HCT116 (cell line): ENCODE results near the gene FAM209B.

ENCODE experiments used
- CEBPB ChIP-seq: IDR thresholded peaks from 2 replicates; pipeline ENCODE4 v1.6.1; 2012; ENCODE audit warnings: low read depth
- POLR2AphosphoS5 ChIP-seq: IDR thresholded peaks from 2 replicates; pipeline ENCODE4 v1.6.1; 2011; ENCODE audit warnings: mild to moderate bottlenecking, low read depth, low read length, moderate library complexity
- TCF7L2 ChIP-seq: IDR thresholded peaks from 2 replicates; pipeline ENCODE4 v1.7.0; 2011; ENCODE audit warnings: borderline replicate concordance, inconsistent platforms; ENCODE audit not compliant: insufficient read depth, insufficient read length; ENCODE audit errors: extremely low read depth
- YY1 ChIP-seq: IDR thresholded peaks from 2 replicates; pipeline ENCODE4 v1.6.1; 2011; ENCODE audit warnings: low read length, low read depth, moderate library complexity, mild to moderate bottlenecking; ENCODE audit not compliant: insufficient replicate concordance; ENCODE audit errors: extremely low read depth
- ZNF274 ChIP-seq: fragments of 200-500 bp; sonication (Bioruptor generic); IDR thresholded peaks from 2 replicates; pipeline ENCODE4 v1.6.1; 2014; ENCODE audit warnings: mild to moderate bottlenecking, low read depth, low read length, inconsistent platforms
- TF ChIP-seq, protein P1 (sequence below), 3 experiments: fragments of 200-600 bp in 1 of 3; sonication (generic) in 1 of 3; IDR thresholded peaks in 2 of 3; conservative IDR thresholded peaks in 1 of 3; 2 replicates each; pipeline ENCODE4 v1.5.1; 2012 to 2017; ENCODE audit warnings: low read depth in 2 of 3, low read length in 2 of 3, antibody characterized with exemption in 1 of 3, borderline replicate concordance in 1 of 3, control low read depth in 1 of 3, mild to moderate bottlenecking in 1 of 3, mixed read lengths in 1 of 3, mixed run types in 1 of 3, moderate library complexity in 1 of 3; ENCODE audit not compliant: insufficient read depth in 1 of 3

- TF ChIP-seq, protein P1, sequence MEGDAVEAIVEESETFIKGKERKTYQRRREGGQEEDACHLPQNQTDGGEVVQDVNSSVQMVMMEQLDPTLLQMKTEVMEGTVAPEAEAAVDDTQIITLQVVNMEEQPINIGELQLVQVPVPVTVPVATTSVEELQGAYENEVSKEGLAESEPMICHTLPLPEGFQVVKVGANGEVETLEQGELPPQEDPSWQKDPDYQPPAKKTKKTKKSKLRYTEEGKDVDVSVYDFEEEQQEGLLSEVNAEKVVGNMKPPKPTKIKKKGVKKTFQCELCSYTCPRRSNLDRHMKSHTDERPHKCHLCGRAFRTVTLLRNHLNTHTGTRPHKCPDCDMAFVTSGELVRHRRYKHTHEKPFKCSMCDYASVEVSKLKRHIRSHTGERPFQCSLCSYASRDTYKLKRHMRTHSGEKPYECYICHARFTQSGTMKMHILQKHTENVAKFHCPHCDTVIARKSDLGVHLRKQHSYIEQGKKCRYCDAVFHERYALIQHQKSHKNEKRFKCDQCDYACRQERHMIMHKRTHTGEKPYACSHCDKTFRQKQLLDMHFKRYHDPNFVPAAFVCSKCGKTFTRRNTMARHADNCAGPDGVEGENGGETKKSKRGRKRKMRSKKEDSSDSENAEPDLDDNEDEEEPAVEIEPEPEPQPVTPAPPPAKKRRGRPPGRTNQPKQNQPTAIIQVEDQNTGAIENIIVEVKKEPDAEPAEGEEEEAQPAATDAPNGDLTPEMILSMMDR (IDR thresholded peaks at IDR 0.05 in 2 of 3, conservative IDR thresholded peaks at IDR 0.05 in 1 of 3; ENCODE audit: borderline replicate concordance in 1 of 3, insufficient read depth in 1 of 3, low read depth in 2 of 3, low read length in 2 of 3): no peak
- TF ChIP-seq POLR2AphosphoS5 (no peak), CEBPB (no peak), ZNF274 (no peak), TCF7L2 (no peak), YY1 (no peak)
These were observed 14.9 kb upstream of the FAM209B start for GRCh38 chr20:56518126-56518525.
